Measurements from ENCODE around the gene ABCA7.
A peak's percentile ranks its signal among the peaks of the same experiment; 100 is the strongest.

Gene ABCA7

DNA sequence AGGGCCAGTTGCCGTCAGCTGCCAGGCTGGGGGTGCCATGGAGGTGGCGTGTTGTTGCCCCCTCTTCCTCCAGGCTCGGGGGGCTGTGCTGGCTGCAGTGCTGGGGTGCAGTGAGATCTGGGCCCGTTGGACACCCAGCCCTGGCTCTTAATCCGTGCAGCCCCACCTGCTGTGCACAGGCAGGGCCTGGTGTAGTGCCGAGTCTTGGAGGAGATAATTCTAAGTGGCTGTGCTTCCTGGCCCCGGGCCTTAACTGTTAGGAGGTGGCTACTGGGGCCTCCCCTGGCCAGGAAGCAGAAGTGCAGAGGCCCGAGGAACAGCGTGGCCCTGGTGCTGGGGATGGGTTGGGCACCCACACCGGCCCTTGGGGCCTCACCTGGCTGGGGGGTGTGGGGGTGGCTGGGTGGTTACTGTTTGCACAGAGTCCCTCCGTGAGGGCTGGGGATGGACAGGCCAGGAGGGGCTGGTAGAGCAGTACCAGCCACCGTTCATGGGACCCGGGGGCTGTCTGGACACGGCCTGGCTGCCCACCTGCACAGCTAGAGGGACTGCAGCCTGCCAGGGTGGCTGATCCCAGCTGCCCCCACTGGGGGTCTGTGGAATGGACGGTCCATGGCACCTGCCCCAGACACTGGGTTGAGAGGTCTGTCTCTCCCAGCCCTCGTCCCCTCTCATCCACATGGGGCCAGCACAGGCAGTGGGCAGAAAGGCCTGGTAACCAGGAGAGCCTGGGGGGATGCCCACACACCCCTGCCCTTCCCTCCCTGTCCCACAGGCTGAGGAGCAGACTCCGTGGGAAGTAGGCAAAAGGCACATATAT lies 67.1 kb downstream of the ABCA7 start:
- peak; percentile 71 for DNase-seq (ENCODE audit: low read depth)
- H3K4me3 ChIP-seq (ENCODE audit: low read length): no peak overlapping the region
- TF ChIP-seq CTCF (IDR thresholded peaks at IDR 0.05; ENCODE audit: insufficient read depth, low read depth, low read length, missing control alignments): no peak

DNA sequence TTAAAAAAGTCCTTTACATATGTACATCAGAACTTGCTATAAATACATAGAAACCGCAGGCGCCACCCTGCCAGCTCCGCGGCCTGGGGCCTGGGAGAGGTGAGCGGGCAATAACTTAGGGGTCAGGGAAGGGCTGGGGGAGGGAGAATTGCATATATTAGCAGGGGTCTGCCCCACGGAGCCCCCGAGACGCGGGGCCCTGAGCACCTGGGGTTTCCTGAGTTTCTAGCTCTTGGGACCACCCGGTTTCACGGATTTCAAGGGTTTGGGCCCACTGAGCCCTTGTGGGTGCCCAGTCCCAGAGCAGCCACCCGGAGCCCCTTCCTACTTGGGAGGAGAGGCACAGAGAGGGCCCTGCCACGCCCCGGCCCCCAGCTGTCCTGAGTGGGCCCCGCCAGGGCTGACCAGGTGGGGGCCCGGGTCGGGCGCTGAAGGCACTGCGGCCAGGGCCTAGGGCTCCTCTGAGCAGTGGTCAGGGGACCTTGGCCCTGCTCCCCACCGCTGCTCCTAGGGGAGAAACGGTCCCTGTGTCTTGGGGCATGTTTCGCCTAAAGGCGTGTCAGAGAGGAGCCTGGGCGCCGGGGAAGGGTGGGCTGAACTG lies 67.9 kb downstream of the ABCA7 start:
- DNase-seq (ENCODE audit: low read depth): no peak
- no peak for TF ChIP-seq CTCF (IDR thresholded peaks at IDR 0.05; ENCODE audit: insufficient read depth, low read depth, low read length, missing control alignments)
- no peak overlapping the region for H3K4me3 ChIP-seq (ENCODE audit: low read length)

DNA sequence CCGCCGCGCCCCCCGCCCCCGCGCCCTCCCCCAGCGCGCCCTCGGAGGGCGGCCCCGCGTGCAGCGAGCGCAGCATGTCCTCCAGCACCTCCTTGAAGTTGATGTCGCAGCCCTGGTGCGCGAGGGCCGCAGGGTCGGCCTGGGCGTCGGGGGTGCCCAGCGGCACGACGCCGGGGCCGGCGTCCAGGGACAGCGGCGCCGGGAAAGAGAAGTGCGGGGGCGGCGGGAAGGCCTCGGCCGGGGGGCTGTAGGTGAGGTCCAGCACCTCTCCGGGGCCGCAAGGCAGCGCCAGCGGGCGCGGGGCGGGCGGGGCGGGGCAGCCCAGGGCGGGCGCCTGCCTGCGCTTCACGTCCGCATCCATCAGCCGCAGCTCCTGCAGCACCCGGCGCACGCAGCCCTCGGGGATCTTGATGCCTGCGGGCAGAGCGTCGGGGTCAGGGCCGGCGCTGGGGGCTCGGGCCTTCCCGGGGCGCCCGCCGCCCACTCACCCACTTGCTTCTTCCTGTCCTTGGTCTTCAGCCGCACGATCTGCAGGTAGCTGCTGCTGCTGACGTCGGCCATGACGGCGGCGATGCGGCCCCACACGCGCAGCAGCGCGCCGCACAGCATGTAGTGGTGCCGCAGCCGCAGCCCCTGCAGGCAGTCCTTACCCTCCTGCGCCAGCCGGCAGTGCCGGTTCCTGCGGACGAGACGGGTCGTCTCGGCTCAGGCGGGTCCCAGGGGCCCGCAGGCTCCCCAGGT lies 68.6 kb downstream of the ABCA7 start:
- no peak overlapping the region for H3K4me3 ChIP-seq (ENCODE audit: low read length)
- DNase-seq (ENCODE audit: low read depth): no peak
- no peak for TF ChIP-seq CTCF (IDR thresholded peaks at IDR 0.05; ENCODE audit: insufficient read depth, low read depth, low read length, missing control alignments)

DNA sequence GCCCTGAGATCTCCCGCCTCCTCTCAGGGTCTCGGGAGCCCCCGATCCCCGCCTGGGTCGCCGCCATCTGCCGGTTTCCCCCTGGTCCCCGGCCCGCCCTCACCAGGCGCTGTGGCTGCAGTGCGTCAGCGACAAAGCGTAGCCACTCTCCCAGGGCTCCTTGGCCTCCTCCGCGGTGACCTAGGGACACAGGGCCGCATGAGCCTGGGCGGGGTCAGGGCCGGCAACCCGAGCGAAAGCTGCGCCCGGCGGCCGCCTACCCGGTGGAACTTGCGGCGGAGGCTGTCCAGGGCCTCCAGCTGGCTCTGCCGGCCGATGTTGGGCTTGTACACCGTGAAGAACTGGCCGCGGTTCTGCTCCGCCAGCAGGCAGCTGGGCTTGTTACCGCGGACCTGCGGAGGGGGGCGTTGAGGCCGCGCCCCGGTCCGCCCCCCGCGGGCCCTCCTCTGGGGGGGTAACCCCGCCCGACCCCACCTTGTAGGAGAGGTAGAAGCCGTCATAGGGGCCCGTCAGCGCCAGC lies 69.2 kb downstream of the ABCA7 start:
- TF ChIP-seq CTCF (IDR thresholded peaks at IDR 0.05; ENCODE audit: insufficient read depth, low read depth, low read length, missing control alignments): no peak
- no peak for DNase-seq (ENCODE audit: low read depth)
- no peak overlapping the region for H3K4me3 ChIP-seq (ENCODE audit: low read length)

GRCh38 chr19:1109697-1110671 lies 70.1 kb downstream of the ABCA7 start:
- no peak for DNase-seq (ENCODE audit: low read depth)
- no peak for TF ChIP-seq CTCF (IDR thresholded peaks at IDR 0.05; ENCODE audit: insufficient read depth, low read depth, low read length, missing control alignments)
- no peak overlapping the region for H3K4me3 ChIP-seq (ENCODE audit: low read length)
